Fibroblast of pulmonary artery (primary cell): Measurements from ENCODE around the gene SIRPA.

Experiments used
- DNase-seq: peaks from one replicate; pipeline ENCODE4 v3.0.0-alpha.2; 2010; ENCODE audit warnings: low read depth
- H3K4me3 ChIP-seq: replicated peaks from 2 replicates; pipeline ENCODE4 v1.5.1; 2011; ENCODE audit warnings: low read depth, mild to moderate bottlenecking, control low read depth, low read length, moderate library complexity
- CTCF ChIP-seq: IDR thresholded peaks from 2 replicates; pipeline ENCODE4 v1.5.1; 2011; ENCODE audit warnings: mild to moderate bottlenecking, control low read depth, low read length, inconsistent platforms; ENCODE audit errors: missing control alignments

SIRPA gene

DNA sequence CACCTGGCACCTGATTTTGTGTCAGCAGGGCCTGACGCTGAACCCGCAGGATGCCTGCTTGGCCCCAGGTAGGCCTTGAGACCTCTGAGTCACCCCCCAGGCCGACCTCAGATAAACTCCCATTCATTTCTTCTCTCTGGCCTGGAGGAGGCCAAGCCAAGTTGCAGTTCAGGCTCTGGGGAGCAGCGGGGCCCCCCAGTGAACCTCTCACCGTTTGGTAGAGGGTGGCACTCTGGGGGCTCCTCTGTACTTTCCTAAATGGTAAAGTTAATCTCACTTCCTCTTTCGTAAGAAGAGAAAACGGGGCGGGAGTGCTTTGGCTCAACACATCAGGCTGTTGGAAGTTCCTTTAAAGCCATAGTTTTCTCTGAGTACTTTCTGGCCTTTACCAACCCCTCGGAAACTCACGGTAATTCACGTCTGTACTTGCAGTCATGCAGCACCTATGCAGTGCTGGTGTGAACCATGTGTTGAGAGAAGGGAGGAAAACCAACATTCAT, 2.8 kb downstream of the SIRPA start:
- peak; percentile 60 for DNase-seq
- TF ChIP-seq CTCF = no peak
- H3K4me3 ChIP-seq = peak overlapping the region; percentile 12

- DNase-seq = no peak
- H3K4me3 ChIP-seq = no peak overlapping the region
- no peak for TF ChIP-seq CTCF
Measured at GRCh38 chr20:1898482-1899240, 3.5 kb downstream of the SIRPA start.

DNA sequence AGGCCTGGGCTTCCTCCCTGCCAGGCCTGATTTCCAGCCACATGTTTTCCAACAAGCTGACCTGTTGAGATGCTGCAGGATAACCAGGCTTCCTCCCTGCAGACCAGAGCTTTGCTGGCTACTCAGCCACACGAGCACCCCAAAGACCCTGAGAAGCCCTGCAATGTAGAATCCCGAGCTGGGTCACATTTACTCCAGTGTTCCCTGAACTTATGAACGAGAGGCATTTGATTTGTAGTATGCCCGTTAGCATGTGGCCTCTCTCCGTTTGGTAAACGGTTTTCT, 4.0 kb downstream of the SIRPA start:
- TF ChIP-seq CTCF = no peak
- no peak for DNase-seq
- H3K4me3 ChIP-seq = no peak overlapping the region

- DNase-seq = peak; percentile 80
- peak; percentile 84 for TF ChIP-seq CTCF
- H3K4me3 ChIP-seq = no peak overlapping the region
Measured at GRCh38 chr20:1900321-1900801, 5.2 kb downstream of the SIRPA start.

GRCh38 chr20:1901704-1902103, 6.5 kb downstream of the SIRPA start:
- no peak overlapping the region for H3K4me3 ChIP-seq
- TF ChIP-seq CTCF = no peak
- DNase-seq = no peak

GRCh38 chr20:1902188-1902587, 7.0 kb downstream of the SIRPA start:
- DNase-seq = no peak
- H3K4me3 ChIP-seq = no peak overlapping the region
- no peak for TF ChIP-seq CTCF

DNA sequence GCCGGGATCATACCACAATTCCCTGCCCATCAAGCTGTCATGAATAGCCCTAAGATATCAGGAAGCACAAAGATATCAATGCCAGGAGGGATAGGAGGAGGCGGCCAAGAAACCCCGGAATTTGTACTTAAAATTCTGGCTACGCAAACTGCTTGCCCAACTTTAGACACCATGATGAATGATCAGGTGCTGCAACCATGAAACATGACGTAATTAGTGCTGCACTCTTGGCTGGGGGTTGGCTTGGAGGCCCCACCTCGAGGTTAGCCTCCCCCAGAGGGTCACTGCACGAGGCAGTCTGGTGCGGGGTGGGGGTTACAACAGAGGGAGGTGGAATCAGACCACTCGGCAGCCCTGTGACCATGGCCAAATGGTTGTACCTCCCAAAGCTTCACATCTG, 8.9 kb downstream of the SIRPA start:
- TF ChIP-seq CTCF = no peak
- no peak overlapping the region for H3K4me3 ChIP-seq
- DNase-seq = no peak
